ENCODE measurements around the gene LHFPL5. TPM values are rescaled to one million over a fixed set of nuclear protein-coding genes. Genes with fewer than 3 reads are reported as not detected.

Gene LHFPL5
- total and polyA plus RNA-seq, 2 experiments from 2014 or later: 0.10 TPM; not detected in 1

GRCh38 chr6:35829306-35829705 is 24.2 kb downstream of the LHFPL5 start:
- 97% methylated on average over 5 of the region's 5 CpGs for WGBS (ENCODE audit: low lambda C conversion rate, missing lambda C conversion rate)
- no peak overlapping the region for H3K27ac ChIP-seq

DNA sequence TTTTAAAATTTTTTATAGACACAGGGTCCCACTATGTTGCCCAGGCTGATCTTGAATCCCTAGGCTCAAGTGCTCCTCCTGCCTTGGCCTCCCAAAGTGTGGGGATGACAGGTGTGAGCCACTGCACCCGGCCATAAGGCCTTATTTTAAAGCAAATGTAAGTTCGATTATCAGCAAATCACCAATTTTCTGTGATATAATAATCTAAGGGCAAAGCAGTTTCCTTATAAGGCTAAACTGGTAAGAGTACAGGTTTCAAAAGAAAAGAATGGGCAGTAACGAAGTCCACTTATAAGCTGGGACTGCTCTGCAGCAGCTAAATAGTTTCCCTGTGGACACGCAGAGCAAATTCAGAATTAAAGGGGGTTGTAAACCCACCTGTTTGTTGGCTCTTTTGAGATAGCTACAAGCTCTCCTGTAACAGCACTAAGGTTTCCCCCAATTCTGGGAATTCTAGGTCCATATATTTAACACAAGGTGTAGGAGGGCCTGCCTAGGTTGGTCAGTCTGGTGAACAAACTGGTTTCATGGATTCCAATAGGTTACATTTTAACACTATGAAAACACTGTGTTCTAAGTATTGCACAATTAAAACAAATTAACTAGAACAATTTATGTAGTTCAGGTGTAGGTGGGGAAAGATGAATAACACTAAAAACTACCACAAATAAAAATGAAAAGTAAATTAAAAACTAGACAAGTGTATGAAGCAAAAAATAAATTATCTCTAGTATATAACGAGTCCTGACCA is 26.3 kb downstream of the LHFPL5 start:
- no peak overlapping the region for H2AFZ ChIP-seq
- TF ChIP-seq CTCF (IDR thresholded peaks at IDR 0.05; ENCODE audit: poor library complexity) (no peak), EZH2phosphoT487 (IDR thresholded peaks at IDR 0.05; ENCODE audit: low read depth, severe bottlenecking, unreplicated experiment) (no peak), EZH2 (IDR thresholded peaks at IDR 0.05; ENCODE audit: borderline replicate concordance) (no peak)
- H3K27ac ChIP-seq: peak overlapping the region; percentile 59
- H3K9me3 ChIP-seq (ENCODE audit: low read depth): no peaks in the 10 kb centered on the region
- H3K9me2 ChIP-seq (replicated peaks; ENCODE audit: insufficient read depth): no peaks in the 10 kb centered on the region
- H3K4me2 ChIP-seq: no peak overlapping the region
- no peaks in the 10 kb centered on the region for H3K27me3 ChIP-seq
- WGBS (ENCODE audit: low lambda C conversion rate, missing lambda C conversion rate): 83% methylated on average over 5 of the region's 5 CpGs
- no peak overlapping the region for H3K4me3 ChIP-seq
- peaks cover 7% of the 10 kb centered on the region for H3K4me1 ChIP-seq (ENCODE audit: insufficient read depth)
- no peaks in the 10 kb centered on the region for H4K20me1 ChIP-seq (ENCODE audit: insufficient read depth, poor library complexity, severe bottlenecking)
- H3K79me2 ChIP-seq: no peaks in the 10 kb centered on the region
- H3K36me3 ChIP-seq (replicated peaks; ENCODE audit: insufficient read depth, low read depth): no peaks in the 10 kb centered on the region
- no peak for DNase-seq (ENCODE audit: low spot score)

More at GRCh38 chr6:35829306-35829705, 24.2 kb downstream of the LHFPL5 start:
- TF ChIP-seq EZH2 (IDR thresholded peaks at IDR 0.05; ENCODE audit: borderline replicate concordance) (no peak), EZH2phosphoT487 (IDR thresholded peaks at IDR 0.05; ENCODE audit: low read depth, severe bottlenecking, unreplicated experiment) (no peak)
- H3K9me2 ChIP-seq (replicated peaks; ENCODE audit: insufficient read depth): no peaks in the 10 kb centered on the region
- no peak for DNase-seq (ENCODE audit: low spot score)
- no peaks in the 10 kb centered on the region for H3K79me2 ChIP-seq
- H3K4me2 ChIP-seq: no peak overlapping the region
- H3K36me3 ChIP-seq (replicated peaks; ENCODE audit: insufficient read depth, low read depth): no peaks in the 10 kb centered on the region
- H3K27me3 ChIP-seq: no peaks in the 10 kb centered on the region
- H4K20me1 ChIP-seq (ENCODE audit: insufficient read depth, poor library complexity, severe bottlenecking): no peaks in the 10 kb centered on the region
- H3K4me1 ChIP-seq (ENCODE audit: insufficient read depth): peaks cover 7% of the 10 kb centered on the region
- H2AFZ ChIP-seq: no peak overlapping the region
- no peak overlapping the region for H3K4me3 ChIP-seq
- H3K9me3 ChIP-seq (ENCODE audit: low read depth): no peaks in the 10 kb centered on the region

GRCh38 chr6:35833536-35833935 is 28.4 kb downstream of the LHFPL5 start:
- Histone ChIP-seq H3K4me1 (ENCODE audit: insufficient read depth) (peaks cover 7% of the 10 kb centered on the region), H3K27ac (no peak overlapping the region), H3K4me3 (no peak overlapping the region), H3K9me3 (ENCODE audit: low read depth) (no peaks in the 10 kb centered on the region), H2AFZ (no peak overlapping the region), H3K27me3 (no peaks in the 10 kb centered on the region), H3K4me2 (no peak overlapping the region), H3K79me2 (no peaks in the 10 kb centered on the region), H3K36me3 (replicated peaks; ENCODE audit: insufficient read depth, low read depth) (no peaks in the 10 kb centered on the region), H3K9me2 (replicated peaks; ENCODE audit: insufficient read depth) (no peaks in the 10 kb centered on the region), H4K20me1 (ENCODE audit: insufficient read depth, poor library complexity, severe bottlenecking) (no peaks in the 10 kb centered on the region)
- 92% methylated on average over 7 of the region's 7 CpGs for WGBS (ENCODE audit: low lambda C conversion rate, missing lambda C conversion rate)
- DNase-seq (ENCODE audit: low spot score): no peak
- no peak for TF ChIP-seq CTCF (IDR thresholded peaks at IDR 0.05; ENCODE audit: poor library complexity)
- TF ChIP-seq EZH2phosphoT487 (IDR thresholded peaks at IDR 0.05; ENCODE audit: low read depth, severe bottlenecking, unreplicated experiment): no peak
- no peak for TF ChIP-seq EZH2 (IDR thresholded peaks at IDR 0.05; ENCODE audit: borderline replicate concordance)

DNA sequence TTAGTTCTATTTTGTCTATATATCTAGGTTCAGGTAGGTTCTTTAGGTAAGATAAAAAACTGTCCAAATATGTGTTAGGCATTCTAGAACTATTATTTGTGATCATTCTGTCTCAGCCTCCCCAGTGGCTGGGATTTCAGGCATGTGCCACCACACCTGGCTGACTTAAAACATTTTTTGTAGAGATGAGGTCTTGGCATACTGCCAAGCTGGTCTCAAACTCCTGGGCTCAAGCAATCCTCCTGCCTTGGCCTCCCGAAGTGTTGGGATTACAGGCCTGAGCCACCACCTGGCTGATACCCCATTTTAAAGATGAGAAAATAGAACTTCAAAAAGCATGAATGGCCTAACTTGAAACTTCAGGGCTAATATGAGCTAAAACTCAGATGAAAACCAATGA is 33.9 kb downstream of the LHFPL5 start:
- no peak overlapping the region for H3K27ac ChIP-seq
- no peak overlapping the region for H3K4me3 ChIP-seq
- H3K27me3 ChIP-seq: no peaks in the 10 kb centered on the region
- no peaks in the 10 kb centered on the region for H3K9me2 ChIP-seq (replicated peaks; ENCODE audit: insufficient read depth)
- no peaks in the 10 kb centered on the region for H3K36me3 ChIP-seq (replicated peaks; ENCODE audit: insufficient read depth, low read depth)
- no peaks in the 10 kb centered on the region for H3K4me1 ChIP-seq (ENCODE audit: insufficient read depth)
- H3K79me2 ChIP-seq: no peaks in the 10 kb centered on the region
- no peaks in the 10 kb centered on the region for H4K20me1 ChIP-seq (ENCODE audit: insufficient read depth, poor library complexity, severe bottlenecking)
- DNase-seq (ENCODE audit: low spot score): no peak
- no peak overlapping the region for H2AFZ ChIP-seq
- no peaks in the 10 kb centered on the region for H3K9me3 ChIP-seq (ENCODE audit: low read depth)
- 64% methylated on average over 1 of the region's 1 CpG for WGBS (ENCODE audit: low lambda C conversion rate, missing lambda C conversion rate)
- no peak overlapping the region for H3K4me2 ChIP-seq
- TF ChIP-seq CTCF (IDR thresholded peaks at IDR 0.05; ENCODE audit: poor library complexity) (no peak), EZH2 (IDR thresholded peaks at IDR 0.05; ENCODE audit: borderline replicate concordance) (no peak), EZH2phosphoT487 (IDR thresholded peaks at IDR 0.05; ENCODE audit: low read depth, severe bottlenecking, unreplicated experiment) (no peak)

All from hepatocyte (in vitro differentiated cells).